Mammary epithelial cell (primary cell): Measurements from ENCODE around the gene HDGFL3.

Experiments
- CTCF ChIP-seq, 2 donors: IDR thresholded peaks in 1 of 2; conservative IDR thresholded peaks in 1 of 2; 2 replicates each; pipeline ENCODE4 v1.5.1; 2011 to 2012; ENCODE audit warnings: inconsistent platforms in 2 of 2, low read length in 2 of 2, mild to moderate bottlenecking in 2 of 2, control low read depth in 1 of 2, low read depth in 1 of 2; ENCODE audit not compliant: insufficient read depth in 1 of 2; ENCODE audit errors: extremely low read depth in 1 of 2
- EZH2 ChIP-seq: IDR thresholded peaks from 2 replicates; pipeline ENCODE4 v1.6.1; 2012; ENCODE audit warnings: low read length, inconsistent platforms, borderline replicate concordance

- no peak for TF ChIP-seq CTCF (conservative IDR thresholded peaks at IDR 0.05 in 1 of 2, IDR thresholded peaks at IDR 0.05 in 1 of 2; ENCODE audit: extremely low read depth in 1 of 2, insufficient read depth in 1 of 2, low read depth in 1 of 2, low read length in 2 of 2)
- TF ChIP-seq EZH2, result no peak
These were observed 7.7 kb upstream of the HDGFL3 start for GRCh38 chr15:83215306-83215705.
